HepG2 (cell line): ENCODE measurements around the gene GLRX2. TPM values are rescaled to one million over a fixed set of nuclear protein-coding genes. Genes with fewer than 3 reads are reported as not detected.

Source experiments
- GATAD1 ChIP-seq: IDR thresholded peaks from 2 replicates; pipeline ENCODE4 v1.6.1; 2016; ENCODE audit warnings: missing genetic modification reagents, missing compliant biosample characterization
- HNF1A ChIP-seq, 2 experiments: sonication (generic) in 1 of 2; formaldehyde crosslinking in 1 of 2; IDR thresholded peaks; 2 replicates each; pipeline versions ENCODE4 v1.4.0 to v1.6.1; 2016 to 2020; ENCODE audit warnings: borderline replicate concordance in 1 of 2, low read depth in 1 of 2, mild to moderate bottlenecking in 1 of 2, missing genetic modification reagents in 1 of 2
- MYPOP ChIP-seq: sonication (generic); formaldehyde crosslinking; IDR thresholded peaks from 2 replicates; pipeline ENCODE4 v1.8.1; 2023; ENCODE audit warnings: mild to moderate bottlenecking, moderate library complexity, missing genetic modification reagents
- NAIF1 ChIP-seq: sonication (generic); formaldehyde crosslinking; IDR thresholded peaks from 2 replicates; pipeline ENCODE4 v1.5.0; 2020; ENCODE audit warnings: mild to moderate bottlenecking, missing genetic modification reagents, borderline replicate concordance
- NPAS2 ChIP-seq: sonication (generic); formaldehyde crosslinking; IDR thresholded peaks from 2 replicates; pipeline ENCODE4 v1.8.0; 2022; ENCODE audit warnings: mild to moderate bottlenecking, missing genetic modification reagents, borderline replicate concordance
- ONECUT2 ChIP-seq: sonication (generic); formaldehyde crosslinking; IDR thresholded peaks from 2 replicates; pipeline ENCODE4 v1.4.0; 2020; ENCODE audit warnings: missing genetic modification reagents
- REL ChIP-seq: sonication (generic); formaldehyde crosslinking; conservative IDR thresholded peaks from 2 replicates; pipeline ENCODE4 v1.8.0; 2022; ENCODE audit warnings: mild to moderate bottlenecking, missing genetic modification reagents, moderate library complexity
- THAP11 ChIP-seq: IDR thresholded peaks from 2 replicates; pipeline ENCODE4 v1.6.1; 2016; ENCODE audit warnings: missing biosample characterization, missing genetic modification reagents
- ZNF784 ChIP-seq: sonication (generic); formaldehyde crosslinking; IDR thresholded peaks from 2 replicates; pipeline ENCODE4 v1.5.1; 2020; ENCODE audit warnings: missing genetic modification reagents, mild to moderate bottlenecking, borderline replicate concordance
- ZXDC ChIP-seq: sonication (generic); formaldehyde crosslinking; IDR thresholded peaks from 2 replicates; pipeline ENCODE4 v1.5.0; 2020; ENCODE audit warnings: mild to moderate bottlenecking, missing genetic modification reagents
- polyA plus RNA-seq, 8 experiments: library from polyadenylated mRNA; depleted of rRNA in 3 of 8; stranded (reverse) in 7 of 8; unstranded in 1 of 8; fragments of >200 nt; fragmentation: Illumina TruSeq in 4 of 8; extraction: Trizol in 4 of 8; gene quantifications; 2 replicates each; pipeline versions ENCODE4 v1.2.1 to v1.2.3, GENCODE V29; 2011 to 2016; ENCODE audit warnings: low read depth in 4 of 8, missing spikeins in 1 of 8, mixed read lengths in 1 of 8; ENCODE audit not compliant: insufficient read depth in 1 of 8
- total RNA-seq, 5 experiments: library from RNA; depleted of rRNA; stranded (reverse); fragments of >200 nt; fragmentation: Illumina TruSeq; extraction: Trizol; gene quantifications; 2 replicates each; pipeline ENCODE4 v1.2.3, GENCODE V29; 2016; ENCODE audit warnings: low read depth in 1 of 5
- TF ChIP-seq, protein P1 (sequence below): IDR thresholded peaks from 2 replicates; pipeline ENCODE4 v1.6.1; 2012; ENCODE audit warnings: low read depth, low read length, improper control_type of control experiment
- TF ChIP-seq, protein P2 (sequence below): sonication (generic); formaldehyde crosslinking; IDR thresholded peaks from 2 replicates; pipeline ENCODE4 v1.4.0; 2020; ENCODE audit warnings: low read depth, missing genetic modification reagents

The GLRX2 gene
- total and polyA plus RNA-seq, 2 of the 13 experiments (the other 11 are each of a cell fraction or from before 2014, with no cell fraction given) = 11.9 to 39.0 TPM

DNA sequence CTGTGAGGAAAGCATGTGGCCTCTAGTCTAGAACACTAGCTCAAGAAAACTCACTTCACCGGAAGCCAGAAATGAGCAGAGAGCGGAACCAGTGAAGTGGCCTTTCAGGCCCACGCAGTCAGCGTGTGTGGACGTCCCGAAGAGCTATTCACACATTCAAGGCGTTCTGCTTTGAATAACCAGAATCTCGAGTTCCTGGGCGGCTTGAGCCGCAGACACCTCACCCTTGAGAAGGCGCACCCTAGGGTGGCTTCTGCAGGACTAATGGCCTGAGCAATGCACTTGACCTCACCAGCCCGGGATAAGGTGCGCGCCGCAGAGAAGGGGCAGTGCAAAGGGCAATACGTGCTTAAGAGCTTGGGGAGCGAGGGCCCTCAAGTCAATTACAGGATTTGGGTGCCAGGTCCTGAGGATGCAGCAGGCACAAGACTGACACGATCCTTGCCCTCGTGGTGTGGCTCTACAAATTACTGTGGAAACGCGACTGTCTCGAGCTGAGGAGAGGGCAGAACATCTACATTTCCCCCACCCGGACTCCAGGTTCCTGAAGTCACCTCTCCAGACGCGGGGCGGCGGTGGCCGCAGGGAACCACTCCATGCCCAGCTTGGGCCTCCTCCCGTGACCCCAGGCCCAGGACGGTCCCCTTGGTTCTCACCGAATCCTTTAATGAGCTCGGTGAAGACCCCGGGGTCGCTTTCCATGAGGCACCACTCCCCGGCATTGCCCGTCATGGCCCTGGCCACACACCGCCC is 46.5 kb downstream of the GLRX2 start (continued):
- TF ChIP-seq THAP11 (CRISPR knock-in tag) (0 out of 2 replicates have a peak, but pooled peaks have one; percentile 36), ZXDC (CRISPR knock-in tag) (no peak), REL (CRISPR knock-in tag) (no peak), MYPOP (no peak), ONECUT2 (CRISPR knock-in tag) (no peak), ZNF784 (CRISPR knock-in tag) (no peak), HNF1A (IDR thresholded peaks at IDR 0.05; ENCODE audit: low read depth) (no peak), HNF1A (CRISPR knock-in tag; IDR thresholded peaks at IDR 0.05; ENCODE audit: borderline replicate concordance) (no peak), NPAS2 (CRISPR knock-in tag) (no peak), GATAD1 (peak; percentile 24; the same call in 1 of the 2 replicates), NAIF1 (CRISPR knock-in tag) (peak; percentile 91)
- TF ChIP-seq, protein P1, sequence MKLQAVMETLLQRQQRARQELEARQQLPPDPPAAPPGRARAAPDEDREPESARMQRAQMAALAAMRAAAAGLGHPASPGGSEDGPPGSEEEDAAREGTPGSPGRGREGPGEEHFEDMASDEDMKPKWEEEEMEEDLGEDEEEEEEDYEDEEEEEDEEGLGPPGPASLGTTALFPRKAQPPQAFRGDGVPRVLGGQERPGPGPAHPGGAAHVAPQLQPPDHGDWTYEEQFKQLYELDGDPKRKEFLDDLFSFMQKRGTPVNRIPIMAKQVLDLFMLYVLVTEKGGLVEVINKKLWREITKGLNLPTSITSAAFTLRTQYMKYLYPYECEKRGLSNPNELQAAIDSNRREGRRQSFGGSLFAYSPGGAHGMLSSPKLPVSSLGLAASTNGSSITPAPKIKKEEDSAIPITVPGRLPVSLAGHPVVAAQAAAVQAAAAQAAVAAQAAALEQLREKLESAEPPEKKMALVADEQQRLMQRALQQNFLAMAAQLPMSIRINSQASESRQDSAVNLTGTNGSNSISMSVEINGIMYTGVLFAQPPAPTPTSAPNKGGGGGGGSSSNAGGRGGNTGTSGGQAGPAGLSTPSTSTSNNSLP = no peak
- TF ChIP-seq, protein P2, sequence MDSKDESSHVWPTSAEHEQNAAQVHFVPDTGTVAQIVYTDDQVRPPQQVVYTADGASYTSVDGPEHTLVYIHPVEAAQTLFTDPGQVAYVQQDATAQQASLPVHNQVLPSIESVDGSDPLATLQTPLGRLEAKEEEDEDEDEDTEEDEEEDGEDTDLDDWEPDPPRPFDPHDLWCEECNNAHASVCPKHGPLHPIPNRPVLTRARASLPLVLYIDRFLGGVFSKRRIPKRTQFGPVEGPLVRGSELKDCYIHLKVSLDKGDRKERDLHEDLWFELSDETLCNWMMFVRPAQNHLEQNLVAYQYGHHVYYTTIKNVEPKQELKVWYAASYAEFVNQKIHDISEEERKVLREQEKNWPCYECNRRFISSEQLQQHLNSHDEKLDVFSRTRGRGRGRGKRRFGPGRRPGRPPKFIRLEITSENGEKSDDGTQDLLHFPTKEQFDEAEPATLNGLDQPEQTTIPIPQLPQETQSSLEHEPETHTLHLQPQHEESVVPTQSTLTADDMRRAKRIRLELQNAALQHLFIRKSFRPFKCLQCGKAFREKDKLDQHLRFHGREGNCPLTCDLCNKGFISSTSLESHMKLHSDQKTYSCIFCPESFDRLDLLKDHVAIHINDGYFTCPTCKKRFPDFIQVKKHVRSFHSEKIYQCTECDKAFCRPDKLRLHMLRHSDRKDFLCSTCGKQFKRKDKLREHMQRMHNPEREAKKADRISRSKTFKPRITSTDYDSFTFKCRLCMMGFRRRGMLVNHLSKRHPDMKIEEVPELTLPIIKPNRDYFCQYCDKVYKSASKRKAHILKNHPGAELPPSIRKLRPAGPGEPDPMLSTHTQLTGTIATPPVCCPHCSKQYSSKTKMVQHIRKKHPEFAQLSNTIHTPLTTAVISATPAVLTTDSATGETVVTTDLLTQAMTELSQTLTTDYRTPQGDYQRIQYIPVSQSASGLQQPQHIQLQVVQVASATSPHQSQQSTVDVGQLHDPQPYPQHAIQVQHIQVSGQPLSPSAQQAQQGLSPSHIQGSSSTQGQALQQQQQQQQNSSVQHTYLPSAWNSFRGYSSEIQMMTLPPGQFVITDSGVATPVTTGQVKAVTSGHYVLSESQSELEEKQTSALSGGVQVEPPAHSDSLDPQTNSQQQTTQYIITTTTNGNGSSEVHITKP = no peak
